GM19468 (cell line): ENCODE measurements around the gene UAP1L1.

Experiments used
- ATAC-seq: cut with Tn5 transposase; IDR thresholded peaks from one replicate; pipeline ENCODE4 v1.9.1; 2021; ENCODE audit warnings: mild to moderate bottlenecking, moderate library complexity, moderate number of reproducible peaks; ENCODE audit not compliant: unreplicated experiment; ENCODE audit errors: extremely low read depth

Gene UAP1L1

GRCh38 chr9:137071282-137071681 lies 6.0 kb upstream of the UAP1L1 start:
- ATAC-seq: no peak

GRCh38 chr9:137073992-137074399 lies 3.3 kb upstream of the UAP1L1 start:
- no peak for ATAC-seq

GRCh38 chr9:137074657-137075274 lies 2.6 kb upstream of the UAP1L1 start:
- no peak for ATAC-seq

- no peak for ATAC-seq
These were observed 2.0 kb upstream of the UAP1L1 start for GRCh38 chr9:137075275-137075775.

GRCh38 chr9:137076636-137077009 lies 694 bp upstream of the UAP1L1 start:
- ATAC-seq: no peak

- no peak for ATAC-seq
These were observed 709 bp downstream of the UAP1L1 start for GRCh38 chr9:137077758-137078693.

- no peak for ATAC-seq
These were observed 1.5 kb downstream of the UAP1L1 start for GRCh38 chr9:137078701-137079400.

GRCh38 chr9:137079401-137079787 lies 2.1 kb downstream of the UAP1L1 start:
- no peak for ATAC-seq

GRCh38 chr9:137080260-137081122 lies 3.2 kb downstream of the UAP1L1 start:
- no peak for ATAC-seq

- no peak for ATAC-seq
These were observed 5.1 kb downstream of the UAP1L1 start for GRCh38 chr9:137082222-137082924.

- no peak for ATAC-seq
These were observed 5.6 kb downstream of the UAP1L1 start for GRCh38 chr9:137082925-137083290.

GRCh38 chr9:137083394-137084004 lies 6.2 kb downstream of the UAP1L1 start:
- ATAC-seq: no peak

- no peak for ATAC-seq
These were observed 7.2 kb downstream of the UAP1L1 start for GRCh38 chr9:137084526-137084925.

GRCh38 chr9:137085920-137086530 lies 8.7 kb downstream of the UAP1L1 start:
- ATAC-seq: no peak

GRCh38 chr9:137086531-137087408 lies 9.5 kb downstream of the UAP1L1 start, which contains the start of gene MAN1B1:
Gene MAN1B1 (plus strand): TSS chr9:137086985. CDS start chr9:137087000, 15 bp downstream.
- peak; percentile 86 for ATAC-seq

- ATAC-seq: no peak
These were observed 10.2 kb downstream of the UAP1L1 start for GRCh38 chr9:137087409-137087925.

GRCh38 chr9:137088121-137088520 lies 10.8 kb downstream of the UAP1L1 start:
- no peak for ATAC-seq
